NCI-H1092 treated with DMSO at 0.1 percent for 48 hours (cell line): ENCODE measurements around the gene QRSL1.
"Not testable (repeated sequence)": the region's sequence is repeated elsewhere in the genome, so short reads cannot be mapped to it uniquely, and the experiment has no call there.

ENCODE experiments used
- DNase-seq: peaks from one replicate; lab custom pipeline; 2025; lab: John Stamatoyannopoulos, UW

QRSL1 gene

GRCh38 chr6:106623039-106623438 is 6.3 kb upstream of the QRSL1 start:
- DNase-seq: no peak

- DNase-seq: no peak
Observed at GRCh38 chr6:106626485-106626884, 2.9 kb upstream of the QRSL1 start.

GRCh38 chr6:106627760-106628159 is 1.6 kb upstream of the QRSL1 start:
- not testable (repeated sequence) for DNase-seq

GRCh38 chr6:106628658-106629102 is 698 bp upstream of the QRSL1 start:
- no peak for DNase-seq

- DNase-seq: no peak
Observed at GRCh38 chr6:106629859-106630163, 433 bp downstream of the QRSL1 start.

- no peak for DNase-seq
Observed at GRCh38 chr6:106630366-106630765, 988 bp downstream of the QRSL1 start.

GRCh38 chr6:106631346-106631745 is 2.0 kb downstream of the QRSL1 start:
- DNase-seq: no peak

GRCh38 chr6:106634565-106634964 is 5.2 kb downstream of the QRSL1 start:
- no peak for DNase-seq

- DNase-seq: no peak
Observed at GRCh38 chr6:106637051-106637716, 7.8 kb downstream of the QRSL1 start.

- no peak for DNase-seq
Observed at GRCh38 chr6:106637717-106638341, 8.5 kb downstream of the QRSL1 start.

- no peak for DNase-seq
Observed at GRCh38 chr6:106639812-106640211, 10.4 kb downstream of the QRSL1 start.

- DNase-seq: no peak
Observed at GRCh38 chr6:106642476-106642875, 13.1 kb downstream of the QRSL1 start.

- DNase-seq: no peak
Observed at GRCh38 chr6:106643061-106643460, 13.7 kb downstream of the QRSL1 start.

GRCh38 chr6:106648651-106649308 is 19.4 kb downstream of the QRSL1 start:
- no peak for DNase-seq

- DNase-seq: no peak
Observed at GRCh38 chr6:106658469-106658868, 29.1 kb downstream of the QRSL1 start.

GRCh38 chr6:106659859-106660258 is 30.5 kb downstream of the QRSL1 start:
- no peak for DNase-seq

GRCh38 chr6:106662458-106662857 is 33.1 kb downstream of the QRSL1 start:
- DNase-seq: no peak

- no peak for DNase-seq
Observed at GRCh38 chr6:106666282-106667021, 37.1 kb downstream of the QRSL1 start.

GRCh38 chr6:106667022-106667402 is 37.6 kb downstream of the QRSL1 start:
- no peak for DNase-seq

GRCh38 chr6:106670236-106670635 is 40.9 kb downstream of the QRSL1 start:
- DNase-seq: no peak

- no peak for DNase-seq
Observed at GRCh38 chr6:106671651-106672050, 42.3 kb downstream of the QRSL1 start.

GRCh38 chr6:106674541-106675229 is 45.3 kb downstream of the QRSL1 start:
- no peak for DNase-seq
